Naive thymus-derived CD4-positive, alpha-beta T cell (primary cell): ENCODE measurements around the gene CEACAM16. TPM values are rescaled to one million over a fixed set of nuclear protein-coding genes. Genes with fewer than 3 reads are reported as not detected.
A peak's percentile ranks its signal among the peaks of the same experiment; 100 is the strongest.

ENCODE experiments used
- ATAC-seq: fragments of 150-1000 bp; cut with Tn5 transposase; 2 replicates; pipeline ENCODE4 v1.10.0; 2021; ENCODE audit warnings: mild to moderate bottlenecking, moderate library complexity
- CTCF ChIA-PET: fragments of 350-600 bp; sonication (Branson Sonifier 250); formaldehyde crosslinking; loops from one replicate; lab custom pipeline; 2021; ENCODE audit warnings: antibody characterized with exemption; lab: Charles Lee
- POLR2A ChIA-PET: fragments of 350-600 bp; sonication (Branson Sonifier 250); formaldehyde crosslinking; loops from one replicate; lab custom pipeline; 2021; ENCODE audit warnings: antibody characterized with exemption, inconsistent platforms; lab: Charles Lee
- DNase-seq, 9 donors: peaks; one replicate each; pipeline versions ENCODE4 v3.0.0 to v3.0.0-alpha.2; 2020 to 2022; ENCODE audit warnings: mixed read lengths in 1 of 9
- H3K27ac ChIP-seq: one replicate; pipeline ENCODE4 v1.7.0; 2013; ENCODE audit warnings: mild to moderate bottlenecking, low read depth, low read length, moderate library complexity
- H3K27me3 ChIP-seq, 2 donors: one replicate each; pipeline ENCODE4 v1.7.0; 2013; ENCODE audit warnings: low read length in 2 of 2, mild to moderate bottlenecking in 2 of 2, moderate library complexity in 2 of 2; ENCODE audit not compliant: control insufficient read depth in 2 of 2, insufficient read depth in 2 of 2
- H3K36me3 ChIP-seq, 3 experiments: 1 replicate in 2 of 3; 2 replicates in 1 of 3; pipeline ENCODE4 v1.7.0; 2013; ENCODE audit warnings: low read length in 3 of 3, mild to moderate bottlenecking in 3 of 3, moderate library complexity in 1 of 3; ENCODE audit not compliant: insufficient read depth in 3 of 3, control insufficient read depth in 2 of 3
- H3K4me1 ChIP-seq, 2 donors: one replicate each; pipeline ENCODE4 v1.7.0; 2013; ENCODE audit warnings: low read length in 2 of 2, mild to moderate bottlenecking in 2 of 2, moderate library complexity in 1 of 2; ENCODE audit not compliant: control insufficient read depth in 2 of 2, insufficient read depth in 2 of 2
- H3K4me3 ChIP-seq: 2 replicates; pipeline ENCODE4 v1.7.0; 2013; ENCODE audit warnings: mild to moderate bottlenecking, low read length
- H3K9me3 ChIP-seq, 3 experiments: 1 replicate in 2 of 3; 2 replicates in 1 of 3; pipeline ENCODE4 v1.7.0; 2013; ENCODE audit warnings: low read length in 3 of 3; ENCODE audit not compliant: control insufficient read depth in 2 of 3
- H3K27ac Mint-ChIP-seq, 9 donors: one replicate each; pipeline ENCODE4 v1.8.0; 2020 to 2022; ENCODE audit warnings: mixed read lengths in 9 of 9, mild to moderate bottlenecking in 8 of 9, moderate library complexity in 5 of 9, inconsistent platforms in 2 of 9
- H3K27me3 Mint-ChIP-seq, 5 donors: one replicate each; pipeline ENCODE4 v1.8.0; 2021 to 2022; ENCODE audit warnings: mixed read lengths in 5 of 5, mild to moderate bottlenecking in 1 of 5
- H3K36me3 Mint-ChIP-seq, 5 donors: one replicate each; pipeline ENCODE4 v1.8.0; 2020 to 2022; ENCODE audit warnings: mixed read lengths in 5 of 5, mild to moderate bottlenecking in 3 of 5, inconsistent platforms in 1 of 5
- H3K4me1 Mint-ChIP-seq, 7 donors: one replicate each; pipeline ENCODE4 v1.8.0; 2020 to 2022; ENCODE audit warnings: mixed read lengths in 7 of 7, mild to moderate bottlenecking in 3 of 7, inconsistent platforms in 1 of 7
- H3K4me3 Mint-ChIP-seq, 10 donors: one replicate each; pipeline ENCODE4 v1.8.0; 2020 to 2022; ENCODE audit warnings: mild to moderate bottlenecking in 10 of 10, mixed read lengths in 10 of 10, moderate library complexity in 6 of 10, inconsistent platforms in 2 of 10
- H3K9me3 Mint-ChIP-seq, 11 donors: one replicate each; pipeline ENCODE4 v1.8.0; 2020 to 2022; ENCODE audit warnings: mixed read lengths in 11 of 11, mild to moderate bottlenecking in 4 of 11, inconsistent platforms in 1 of 11, moderate library complexity in 1 of 11
- intact Hi-C, 2 donors: fragments of 100-400 bp; cut with micrococcal nuclease; formaldehyde crosslinking; loops; one replicate each; pipeline ENCODE4 v1.15.1; 2023
- polyA plus RNA-seq, 2 donors: library from polyadenylated mRNA; unstranded; fragments of 300-500 nt; fragmentation: Illumina TruSeq; gene quantifications; one replicate each; pipeline ENCODE4 v1.2.3, GENCODE V29; 2021
- total RNA-seq, 6 experiments: library from RNA in 5 of 6; stranded (reverse) in 5 of 6; gene quantifications; 1 replicate in 5 of 6; 2 replicates in 1 of 6; pipeline ENCODE4 v1.2.3 and lab custom pipeline; 2021 to 2026

CEACAM16 gene
- total and polyA plus RNA-seq, 7 experiments from 2014 or later, result not detected

DNA sequence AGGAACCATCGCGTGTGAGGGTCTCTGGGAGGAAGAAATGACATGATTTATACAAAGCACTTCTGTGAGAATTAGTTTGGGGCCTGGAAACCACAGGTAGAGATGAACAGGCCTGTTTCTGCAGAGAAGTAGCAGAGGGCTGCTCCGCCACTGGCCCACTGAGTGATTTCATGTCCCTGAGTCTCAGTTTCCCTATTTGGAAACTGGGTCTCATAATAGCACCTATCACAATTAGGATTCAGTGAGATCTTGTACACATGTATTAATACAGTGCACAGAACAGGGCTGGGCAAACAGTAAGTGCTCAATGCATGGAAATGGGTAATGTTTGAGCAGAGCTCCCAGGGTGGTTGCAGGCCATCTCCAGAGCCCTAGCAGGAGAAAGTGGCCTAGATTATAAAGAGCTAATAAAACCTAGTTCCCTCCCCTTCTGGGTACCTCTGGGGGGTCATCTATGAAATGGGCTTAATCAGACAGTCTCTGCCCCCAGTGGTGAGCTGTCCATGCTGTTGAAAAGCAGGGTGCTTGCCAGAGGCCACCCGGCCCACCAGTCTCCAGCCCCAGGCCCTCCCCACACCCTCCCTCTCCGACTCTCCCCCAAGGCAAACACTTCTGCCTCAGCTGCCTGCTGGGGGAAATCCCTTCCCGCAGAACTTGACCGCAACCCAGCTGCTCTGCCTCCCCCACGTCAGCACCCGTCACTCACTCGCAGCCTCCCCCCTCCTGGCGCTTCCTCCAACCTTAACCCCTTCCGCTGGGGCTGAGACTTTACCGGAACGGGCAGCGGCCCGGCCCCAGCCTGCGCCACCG lies 54.1 kb downstream of the CEACAM16 start:
- Histone ChIP-seq H3K27ac (peak overlapping the region; percentile 97), H3K4me1 (peaks cover 46 to 60% of the 10 kb centered on the region in 2 donors), H3K27me3 (no peaks in the 10 kb centered on the region), H3K36me3 (peaks cover 0 to 21% (median 3%) of the 10 kb centered on the region in 3 experiments), H3K9me3 (no peaks in the 10 kb centered on the region), H3K4me3 (peak overlapping the region; percentile 40)
- peaks cover 0 to 3% (median 0%) of the 10 kb centered on the region in 5 donors for H3K27me3 Mint-ChIP-seq
- H3K4me3 Mint-ChIP-seq, result peak overlapping the region; percentile 91 to 96 (median 94)
- H3K36me3 Mint-ChIP-seq, result peaks cover 0 to 66% (median 4%) of the 10 kb centered on the region in 5 donors
- peaks cover 36 to 71% (median 63%) of the 10 kb centered on the region in 7 donors for H3K4me1 Mint-ChIP-seq
- ChIA-PET POLR2A (interaction anchor here (0.7 to 2.6 kb wide), 7 partner anchors 8 to 61 kb away, joined by 3 to 12 read pairs (median 4); no protein-coding TSS in a partner anchor), CTCF (interaction anchor here (0.5 to 1.9 kb wide), 6 partner anchors 14 to 1231 kb away, joined by 3 to 17 read pairs (median 7); no protein-coding TSS in a partner anchor)
- intact Hi-C loops, result loop anchor here (1.0 to 5.0 kb wide), 6 partner anchors 17 to 971 kb away; partner anchors contain the start of genes KCNN4 (in 1 of the 2), RELB (in 1 of the 2), TOMM40 (in 1 of the 2) and ZNF180 (in 1 of the 2)
- H3K9me3 Mint-ChIP-seq, result no peaks in the 10 kb centered on the region
- peak; percentile 85 for ATAC-seq
- peak; percentile 80 to 96 (median 95) for DNase-seq
- peak overlapping the region; percentile 93 to 99 (median 97) for H3K27ac Mint-ChIP-seq

- peak overlapping the region; percentile 93 to 99 (median 97) for H3K27ac Mint-ChIP-seq
- no peaks in the 10 kb centered on the region for H3K9me3 ChIP-seq
- peaks cover 46 to 60% of the 10 kb centered on the region in 2 donors for H3K4me1 ChIP-seq
- H3K4me3 Mint-ChIP-seq, result peak overlapping the region; percentile 91 to 96 (median 94)
- ATAC-seq (no peak), DNase-seq (no peak)
- peaks cover 0 to 3% (median 0%) of the 10 kb centered on the region in 5 donors for H3K27me3 Mint-ChIP-seq
- CTCF ChIA-PET, result interaction anchor here (1.3 to 1.9 kb wide), 3 partner anchors 17 to 32 kb away, joined by 5 to 17 read pairs (median 9); no protein-coding TSS in a partner anchor
- peaks cover 35 to 74% (median 66%) of the 10 kb centered on the region in 7 donors for H3K4me1 Mint-ChIP-seq
- H3K9me3 Mint-ChIP-seq, result no peaks in the 10 kb centered on the region
- H3K36me3 Mint-ChIP-seq, result peaks cover 0 to 68% (median 4%) of the 10 kb centered on the region in 5 donors
- peaks cover 0 to 27% (median 3%) of the 10 kb centered on the region in 3 experiments for H3K36me3 ChIP-seq
- intact Hi-C loops, result loop anchor here (1.0 to 5.0 kb wide), 6 partner anchors 17 to 971 kb away; partner anchors contain the start of genes KCNN4 (in 1 of the 2), RELB (in 1 of the 2), TOMM40 (in 1 of the 2) and ZNF180 (in 1 of the 2)
- POLR2A ChIA-PET, result interaction anchor here (0.6 to 2.6 kb wide), 6 partner anchors 10 to 860 kb away, joined by 3 to 12 read pairs (median 4); no protein-coding TSS in a partner anchor
- H3K4me3 ChIP-seq, result peak overlapping the region; percentile 81
- H3K27me3 ChIP-seq, result no peaks in the 10 kb centered on the region
- H3K27ac ChIP-seq, result peak overlapping the region; percentile 97
Observed at GRCh38 chr19:44753626-44753931, 54.6 kb downstream of the CEACAM16 start.

GRCh38 chr19:44753932-44754749 lies 55.2 kb downstream of the CEACAM16 start:
- Histone ChIP-seq H3K9me3 (no peaks in the 10 kb centered on the region), H3K4me1 (peaks cover 44 to 60% of the 10 kb centered on the region in 2 donors), H3K4me3 (peak overlapping the region; percentile 81), H3K27me3 (no peaks in the 10 kb centered on the region), H3K27ac (peak overlapping the region; percentile 97), H3K36me3 (peaks cover 0 to 32% (median 3%) of the 10 kb centered on the region in 3 experiments)
- DNase-seq (peak in 8 of 9 donors; percentile 43 to 82 (median 47)), ATAC-seq (peak; percentile 41)
- POLR2A ChIA-PET, result interaction anchor here (0.6 to 2.6 kb wide), 6 partner anchors 11 to 859 kb away, joined by 3 to 12 read pairs (median 6); no protein-coding TSS in a partner anchor
- peak overlapping the region; percentile 91 to 96 (median 94) for H3K4me3 Mint-ChIP-seq
- H3K36me3 Mint-ChIP-seq, result peaks cover 0 to 68% (median 4%) of the 10 kb centered on the region in 5 donors
- H3K9me3 Mint-ChIP-seq, result no peaks in the 10 kb centered on the region
- intact Hi-C loops, result loop anchor here (1.0 to 5.0 kb wide), 6 partner anchors 16 to 972 kb away; partner anchors contain the start of genes KCNN4 (in 1 of the 2), RELB (in 1 of the 2), TOMM40 (in 1 of the 2) and ZNF180 (in 1 of the 2)
- CTCF ChIA-PET, result interaction anchor here (1.3 to 1.9 kb wide), 3 partner anchors 17 to 32 kb away, joined by 5 to 17 read pairs (median 9); no protein-coding TSS in a partner anchor
- H3K4me1 Mint-ChIP-seq, result peaks cover 34 to 75% (median 64%) of the 10 kb centered on the region in 7 donors
- peak overlapping the region; percentile 93 to 99 (median 97) for H3K27ac Mint-ChIP-seq
- peaks cover 0 to 3% (median 0%) of the 10 kb centered on the region in 5 donors for H3K27me3 Mint-ChIP-seq

DNA sequence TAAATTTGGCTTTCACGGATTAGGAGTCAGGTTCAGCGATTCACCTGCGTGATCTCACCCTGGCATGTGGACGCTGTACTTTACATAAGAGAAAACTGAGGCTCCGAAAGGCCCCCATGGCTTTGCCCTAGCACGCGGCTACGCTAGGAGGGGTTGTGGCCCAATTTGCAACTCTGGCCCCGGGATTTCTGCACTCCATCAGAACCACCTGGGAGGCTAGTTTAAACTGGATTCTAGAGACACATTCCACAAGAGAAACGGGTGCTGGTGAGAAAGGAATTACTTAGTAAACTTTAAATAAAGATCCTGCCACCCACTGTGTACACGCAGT lies 55.8 kb downstream of the CEACAM16 start:
- H3K27ac ChIP-seq, result peak overlapping the region; percentile 97
- Mint-ChIP-seq H3K36me3 (peaks cover 0 to 64% (median 6%) of the 10 kb centered on the region in 5 donors), H3K4me3 (peak overlapping the region; percentile 91 to 96 (median 94)), H3K27ac (peak overlapping the region; percentile 93 to 99 (median 97)), H3K27me3 (peaks cover 0 to 3% (median 0%) of the 10 kb centered on the region in 5 donors), H3K4me1 (peaks cover 31 to 71% (median 59%) of the 10 kb centered on the region in 7 donors), H3K9me3 (peaks cover 0 to 1% (median 0%) of the 10 kb centered on the region in 11 donors)
- H3K36me3 ChIP-seq, result peaks cover 0 to 38% (median 3%) of the 10 kb centered on the region in 3 experiments
- DNase-seq, result no peak
- H3K9me3 ChIP-seq, result no peaks in the 10 kb centered on the region
- POLR2A ChIA-PET, result interaction anchor here (1.2 to 1.9 kb wide), 5 partner anchors 10 to 63 kb away, joined by 3 to 7 read pairs (median 6); no protein-coding TSS in a partner anchor
- intact Hi-C loops, result loop anchor here in 1 of 2 donors (5.0 kb wide), 1 partner anchor 972 kb away; the partner anchor contains the start of gene KCNN4
- H3K4me1 ChIP-seq, result peaks cover 40 to 54% of the 10 kb centered on the region in 2 donors
- H3K27me3 ChIP-seq, result no peaks in the 10 kb centered on the region
- CTCF ChIA-PET, result interaction anchor here (1.2 to 1.3 kb wide), 2 partner anchors 29 to 31 kb away, joined by 3 to 5 read pairs; no protein-coding TSS in a partner anchor
- no peak for ATAC-seq
- H3K4me3 ChIP-seq, result peak overlapping the region; percentile 81

DNA sequence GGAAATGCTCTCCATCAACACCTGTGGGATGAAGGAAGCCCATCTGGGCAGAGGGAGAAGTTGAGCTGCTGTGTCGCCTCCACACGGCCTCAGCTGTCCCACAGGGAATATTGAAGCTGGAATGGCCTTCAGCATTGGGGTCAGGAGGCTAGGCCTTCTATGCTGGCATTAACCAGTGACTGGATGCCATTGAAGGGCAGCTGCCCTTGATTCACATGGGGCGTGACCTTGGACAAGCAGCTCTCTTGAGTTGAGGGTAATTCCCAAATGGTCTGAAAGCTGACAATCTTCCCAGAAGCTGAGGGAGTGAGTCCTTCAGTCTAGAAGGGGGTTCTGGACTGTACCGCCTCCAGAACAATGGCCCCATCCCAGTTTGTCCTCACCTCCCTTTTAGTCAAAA lies 56.3 kb downstream of the CEACAM16 start:
- CTCF ChIA-PET, result interaction anchor here (1.1 to 1.3 kb wide), 3 partner anchors 30 to 66 kb away, joined by 3 to 5 read pairs (median 3); no protein-coding TSS in a partner anchor

More for the DNA sequence above, 56.3 kb downstream of the CEACAM16 start:
- H3K4me3 ChIP-seq, result peak overlapping the region; percentile 81
- Mint-ChIP-seq H3K27me3 (peaks cover 0 to 3% (median 0%) of the 10 kb centered on the region in 5 donors), H3K4me3 (peak overlapping the region; percentile 91 to 96 (median 94)), H3K36me3 (peaks cover 0 to 64% (median 10%) of the 10 kb centered on the region in 5 donors), H3K4me1 (peaks cover 31 to 72% (median 59%) of the 10 kb centered on the region in 7 donors), H3K27ac (peak overlapping the region; percentile 93 to 99 (median 97)), H3K9me3 (peaks cover 0 to 1% (median 0%) of the 10 kb centered on the region in 11 donors)
- H3K27me3 ChIP-seq, result no peaks in the 10 kb centered on the region
- ATAC-seq (no peak), DNase-seq (no peak)
- no peaks in the 10 kb centered on the region for H3K9me3 ChIP-seq
- peak overlapping the region; percentile 97 for H3K27ac ChIP-seq
- POLR2A ChIA-PET, result interaction anchor here (0.6 to 1.5 kb wide), 5 partner anchors 9 to 679 kb away, joined by 3 to 6 read pairs (median 5); no protein-coding TSS in a partner anchor
- intact Hi-C loops, result no loop called here
- peaks cover 0 to 42% (median 6%) of the 10 kb centered on the region in 3 experiments for H3K36me3 ChIP-seq
- H3K4me1 ChIP-seq, result peaks cover 45 to 49% of the 10 kb centered on the region in 2 donors
